Fibroblast of villous mesenchyme (primary cell): ENCODE measurements around the gene APBB1IP. TPM values are rescaled to one million over a fixed set of nuclear protein-coding genes. Genes with fewer than 3 reads are reported as not detected.

Experiments
- DNase-seq: peaks from one replicate; pipeline ENCODE4 v3.0.0-alpha.2; 2010; ENCODE audit warnings: low read depth
- H3K4me3 ChIP-seq: 2 replicates; pipeline ENCODE4 v1.5.1; 2011; ENCODE audit warnings: low read depth, mild to moderate bottlenecking, low read length
- total RNA-seq: library from RNA; depleted of rRNA; stranded (reverse); fragments of >200 nt; gene quantifications from 2 replicates; pipeline ENCODE4 v1.2.3, GENCODE V29; 2012
- TF ChIP-seq, protein P1 (sequence below): IDR thresholded peaks from 2 replicates; pipeline ENCODE4 v1.5.1; 2012; ENCODE audit warnings: low read depth, mild to moderate bottlenecking, low read length; ENCODE audit not compliant: insufficient read depth

The APBB1IP gene
- total RNA-seq, 1 donor, result 4.3 TPM

- DNase-seq, result no peak
- no peak overlapping the region for H3K4me3 ChIP-seq
- TF ChIP-seq, protein P1, sequence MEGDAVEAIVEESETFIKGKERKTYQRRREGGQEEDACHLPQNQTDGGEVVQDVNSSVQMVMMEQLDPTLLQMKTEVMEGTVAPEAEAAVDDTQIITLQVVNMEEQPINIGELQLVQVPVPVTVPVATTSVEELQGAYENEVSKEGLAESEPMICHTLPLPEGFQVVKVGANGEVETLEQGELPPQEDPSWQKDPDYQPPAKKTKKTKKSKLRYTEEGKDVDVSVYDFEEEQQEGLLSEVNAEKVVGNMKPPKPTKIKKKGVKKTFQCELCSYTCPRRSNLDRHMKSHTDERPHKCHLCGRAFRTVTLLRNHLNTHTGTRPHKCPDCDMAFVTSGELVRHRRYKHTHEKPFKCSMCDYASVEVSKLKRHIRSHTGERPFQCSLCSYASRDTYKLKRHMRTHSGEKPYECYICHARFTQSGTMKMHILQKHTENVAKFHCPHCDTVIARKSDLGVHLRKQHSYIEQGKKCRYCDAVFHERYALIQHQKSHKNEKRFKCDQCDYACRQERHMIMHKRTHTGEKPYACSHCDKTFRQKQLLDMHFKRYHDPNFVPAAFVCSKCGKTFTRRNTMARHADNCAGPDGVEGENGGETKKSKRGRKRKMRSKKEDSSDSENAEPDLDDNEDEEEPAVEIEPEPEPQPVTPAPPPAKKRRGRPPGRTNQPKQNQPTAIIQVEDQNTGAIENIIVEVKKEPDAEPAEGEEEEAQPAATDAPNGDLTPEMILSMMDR, result no peak
Observed at GRCh38 chr10:26550774-26551526, 112.8 kb downstream of the APBB1IP start.

DNA sequence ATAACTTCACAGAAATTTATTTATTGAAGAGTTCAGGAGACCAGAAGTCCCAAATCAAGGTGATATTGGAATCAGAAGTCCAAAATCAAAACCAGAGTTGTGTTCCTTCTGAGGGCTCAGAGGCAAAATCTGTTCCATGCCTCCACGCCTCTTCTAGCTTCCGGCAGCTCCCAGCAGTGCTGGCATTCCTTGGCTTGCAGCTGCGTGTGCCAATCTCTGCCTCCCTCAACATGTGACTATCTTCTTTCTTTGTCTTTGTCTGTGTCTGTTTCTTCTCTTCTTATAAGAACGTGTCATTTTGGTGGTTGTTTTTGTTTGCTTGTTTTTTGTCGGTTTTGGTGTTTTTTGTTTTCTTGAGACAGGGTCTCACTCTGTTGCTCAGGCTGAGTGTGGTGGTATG lies 116.1 kb downstream of the APBB1IP start:
- no peak for DNase-seq
- H3K4me3 ChIP-seq, result no peak overlapping the region
- TF ChIP-seq, protein P1, result no peak

DNA sequence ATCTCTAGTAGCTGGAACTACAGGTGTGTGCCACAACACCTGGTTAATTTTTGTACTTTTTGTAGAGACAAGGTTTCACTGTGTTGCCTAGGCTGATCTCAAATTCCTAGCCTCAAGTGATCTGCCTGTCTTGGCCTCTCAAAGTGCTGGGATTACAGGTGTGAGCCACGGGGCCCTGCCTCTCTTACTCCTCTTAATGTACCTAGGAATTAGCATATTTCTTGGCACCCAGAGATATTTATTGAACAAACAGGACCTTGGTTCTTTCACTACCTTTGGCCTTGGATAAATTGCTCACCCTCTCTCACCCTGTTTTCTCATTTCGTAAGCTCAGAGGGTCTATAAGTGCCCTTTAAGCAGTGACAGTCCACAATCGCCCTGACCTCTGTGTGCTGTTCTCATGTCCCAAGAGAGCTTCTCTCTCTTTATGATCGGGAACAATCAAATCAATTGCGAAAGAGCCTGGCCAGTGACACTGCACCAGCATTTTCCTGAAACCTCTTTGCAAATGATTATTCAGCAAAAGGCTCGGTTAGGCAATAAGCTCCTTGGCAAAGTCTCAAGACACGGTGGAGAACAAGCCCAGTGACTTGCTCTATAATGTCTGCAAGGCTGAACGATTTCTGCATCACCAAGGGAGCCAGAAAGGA lies 117.7 kb downstream of the APBB1IP start:
- TF ChIP-seq, protein P1, result no peak
- no peak overlapping the region for H3K4me3 ChIP-seq
- DNase-seq, result peak; percentile 81

GRCh38 chr10:26556748-26557640 lies 118.9 kb downstream of the APBB1IP start:
- TF ChIP-seq, protein P1, result peak; percentile 91
- peak; percentile 63 for DNase-seq
- no peak overlapping the region for H3K4me3 ChIP-seq

DNA sequence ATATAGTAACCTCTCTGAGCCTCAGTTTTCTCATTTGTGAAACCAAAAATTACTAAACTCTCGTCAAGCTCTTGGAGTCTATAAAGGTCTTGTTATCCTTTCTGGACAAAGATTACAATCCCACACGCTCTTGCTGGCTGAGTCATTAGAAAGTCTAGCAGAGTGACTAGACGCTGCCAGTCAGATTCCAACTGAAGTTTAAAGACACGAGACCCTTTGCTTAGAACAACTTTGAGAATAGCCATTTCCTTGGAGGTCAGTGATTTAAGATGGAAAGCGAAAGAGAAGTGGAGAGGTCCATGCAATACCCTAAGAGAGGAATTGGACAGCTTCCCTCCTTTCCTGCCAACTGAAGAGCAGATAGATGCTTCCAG lies 119.5 kb downstream of the APBB1IP start:
- peak; percentile 37 for DNase-seq
- H3K4me3 ChIP-seq, result no peak overlapping the region
- TF ChIP-seq, protein P1, result no peak

- TF ChIP-seq, protein P1, result no peak
- peak overlapping the region; percentile 46 for H3K4me3 ChIP-seq
- no peak for DNase-seq
Observed at GRCh38 chr10:26566525-26567350, 128.6 kb downstream of the APBB1IP start.
